HepG2 (cell line): Measurements from ENCODE around the gene NAMPT. TPM values are rescaled to one million over a fixed set of nuclear protein-coding genes. Genes with fewer than 3 reads are reported as not detected.

Source experiments
- ATAC-seq: fragments of 200-7000 bp; cut with Tn5 transposase; 3 replicates; pipeline ENCODE4 v1.9.1; 2020; ENCODE audit warnings: mild to moderate bottlenecking, moderate library complexity
- BruUV-seq: library from RNA; stranded (reverse); fragments of 400-500 nt; replicated peaks from 2 replicates; lab custom pipeline; 2021; lab: Mats Ljungman, UMichigan
- CTCF ChIA-PET: fragments of 300-600 bp; formaldehyde crosslinking; extraction: SDS; loops from one replicate; lab custom pipeline; 2021; ENCODE audit warnings: low total read pairs, inconsistent platforms, low intra/inter-chr PET ratio; lab: Yijun Ruan, JAX
- POLR2A ChIA-PET: fragments of 350-600 bp; sonication (Branson Sonifier 250); formaldehyde crosslinking; loops from one replicate; lab custom pipeline; 2020; ENCODE audit warnings: antibody characterized with exemption, inconsistent platforms; lab: Yijun Ruan, JAX
- DNase-seq: peaks from one replicate; pipeline ENCODE4 v3.0.0-alpha.2; 2015; ENCODE audit warnings: low spot score
- FAIRE-seq: peaks from 3 replicates; lab custom pipeline; 2011; peaks lifted over from hg19 to GRCh38; lab: Jason Lieb, UNC
- H2AFZ ChIP-seq: one replicate; pipeline ENCODE4 v1.6.1; 2011; ENCODE audit warnings: low read length, inconsistent platforms
- H3K27ac ChIP-seq: fragments of 300-600 bp; 3 replicates; pipeline ENCODE4 v1.8.0; 2011; ENCODE audit warnings: mixed run types, mild to moderate bottlenecking, mixed read lengths, low read length, inconsistent platforms; ENCODE audit not compliant: insufficient read depth; ENCODE audit errors: extremely low read length
- H3K27me3 ChIP-seq, 2 experiments: fragments of 200-600 bp in 1 of 2; 2 replicates in 1 of 2; 3 replicates in 1 of 2; pipeline versions ENCODE4 v1.6.0 to v1.8.0; 2011; ENCODE audit warnings: low read length in 2 of 2, mild to moderate bottlenecking in 2 of 2, moderate library complexity in 2 of 2, inconsistent platforms in 1 of 2; ENCODE audit not compliant: insufficient read depth in 2 of 2, control insufficient read depth in 1 of 2
- H3K36me3 ChIP-seq, 2 experiments: fragments of 200-600 bp in 1 of 2; replicated peaks in 1 of 2; 2 replicates in 1 of 2; 3 replicates in 1 of 2; pipeline versions ENCODE4 v1.5.1 to v1.8.0; 2011; ENCODE audit warnings: low read length in 2 of 2, inconsistent platforms in 1 of 2; ENCODE audit not compliant: insufficient read depth in 2 of 2, control insufficient read depth in 1 of 2
- H3K4me1 ChIP-seq: 2 replicates; pipeline ENCODE4 v1.5.1; 2012; ENCODE audit warnings: low read length, inconsistent platforms; ENCODE audit not compliant: insufficient read depth
- H3K4me2 ChIP-seq: 2 replicates; pipeline ENCODE4 v1.6.0; 2011; ENCODE audit warnings: low read depth, low read length, inconsistent platforms
- H3K4me3 ChIP-seq, 3 experiments: fragments of 200-600 bp in 1 of 3; sonication (generic), shearing (Covaris generic) in 1 of 3; replicated peaks in 1 of 3; 2 replicates each; pipeline ENCODE4 v1.5.1; 2011 to 2016; ENCODE audit warnings: low read length in 3 of 3, inconsistent platforms in 2 of 3, low read depth in 2 of 3, mild to moderate bottlenecking in 2 of 3, control low read depth in 1 of 3, mixed read lengths in 1 of 3; ENCODE audit not compliant: insufficient read depth in 1 of 3
- H3K79me2 ChIP-seq: one replicate; pipeline ENCODE4 v1.6.1; 2011; ENCODE audit warnings: low read length, inconsistent platforms; ENCODE audit not compliant: insufficient read depth
- H3K9ac ChIP-seq: 2 replicates; pipeline ENCODE4 v1.6.0; 2011; ENCODE audit warnings: mild to moderate bottlenecking, low read depth, low read length, inconsistent platforms; ENCODE audit not compliant: insufficient read depth
- H3K9me3 ChIP-seq: 2 replicates; pipeline ENCODE4 v1.5.1; 2012; ENCODE audit warnings: mild to moderate bottlenecking, low read length
- H4K20me1 ChIP-seq: 2 replicates; pipeline ENCODE4 v1.6.0; 2011; ENCODE audit warnings: inconsistent platforms, mild to moderate bottlenecking, low read length, moderate library complexity; ENCODE audit not compliant: insufficient read depth
- CHCHD3 ChIP-seq: sonication (generic); formaldehyde crosslinking; IDR thresholded peaks from 2 replicates; pipeline ENCODE4 v1.8.0; 2022; ENCODE audit warnings: mild to moderate bottlenecking, missing genetic modification reagents, moderate library complexity
- HDAC1 ChIP-seq: sonication (generic); formaldehyde crosslinking; IDR thresholded peaks from 2 replicates; pipeline ENCODE4 v1.5.1; 2020; ENCODE audit warnings: mild to moderate bottlenecking, missing genetic modification reagents
- MAZ ChIP-seq, 2 experiments: sonication (generic) in 1 of 2; formaldehyde crosslinking in 1 of 2; IDR thresholded peaks; 2 replicates each; pipeline versions ENCODE4 v1.5.0 to v1.6.1; 2012 to 2020; ENCODE audit warnings: low read depth in 2 of 2, mild to moderate bottlenecking in 2 of 2, borderline replicate concordance in 1 of 2, improper control_type of control experiment in 1 of 2, low read length in 1 of 2, missing genetic modification reagents in 1 of 2, moderate library complexity in 1 of 2
- ZNF138 ChIP-seq: sonication (generic); formaldehyde crosslinking; IDR thresholded peaks from 2 replicates; pipeline ENCODE4 v1.5.0; 2020; ENCODE audit warnings: mild to moderate bottlenecking, low read depth, missing genetic modification reagents
- ZNF569 ChIP-seq: sonication (generic); formaldehyde crosslinking; IDR thresholded peaks from 2 replicates; pipeline ENCODE4 v1.5.0; 2020; ENCODE audit warnings: mild to moderate bottlenecking, missing genetic modification reagents, moderate library complexity, borderline replicate concordance
- ZNF629 ChIP-seq: sonication (generic); formaldehyde crosslinking; conservative IDR thresholded peaks from 2 replicates; pipeline ENCODE4 v1.5.0; 2020; ENCODE audit warnings: missing genetic modification reagents
- ZSCAN12 ChIP-seq: sonication (generic); formaldehyde crosslinking; IDR thresholded peaks from 2 replicates; pipeline ENCODE4 v1.9.0; 2021; ENCODE audit warnings: mild to moderate bottlenecking, missing genetic modification reagents
- ZSCAN31 ChIP-seq: sonication (generic); formaldehyde crosslinking; IDR thresholded peaks from 2 replicates; pipeline ENCODE4 v1.5.0; 2020; ENCODE audit warnings: low read depth, mild to moderate bottlenecking, missing genetic modification reagents
- WGBS: methylation state at CpG from one replicate; pipeline ENCODE4 v1.1.6; 2017; ENCODE audit warnings: low lambda C conversion rate; 5-methylcytosine and 5-hydroxymethylcytosine counted together
- in situ Hi-C: cut with HindIII; loops from 2 replicates; pipeline ENCODE4 v1.10.0; 2017; ENCODE audit warnings: low pct_unique_long_range_greater_than_20kb; ENCODE audit not compliant: extremely low pct_ligation_motif_present
- intact Hi-C: fragments of 100-400 bp; cut with micrococcal nuclease; formaldehyde crosslinking; loops from one replicate; pipeline ENCODE4 v1.10.0; 2022; ENCODE audit not compliant: unreplicated experiment
- polyA plus RNA-seq, 8 experiments: library from polyadenylated mRNA; depleted of rRNA in 3 of 8; stranded (reverse) in 7 of 8; unstranded in 1 of 8; fragments of >200 nt; fragmentation: Illumina TruSeq in 4 of 8; extraction: Trizol in 4 of 8; gene quantifications; 2 replicates each; pipeline versions ENCODE4 v1.2.1 to v1.2.3, GENCODE V29; 2011 to 2016; ENCODE audit warnings: low read depth in 4 of 8, missing spikeins in 1 of 8, mixed read lengths in 1 of 8; ENCODE audit not compliant: insufficient read depth in 1 of 8
- total RNA-seq, 5 experiments: library from RNA; depleted of rRNA; stranded (reverse); fragments of >200 nt; fragmentation: Illumina TruSeq; extraction: Trizol; gene quantifications; 2 replicates each; pipeline ENCODE4 v1.2.3, GENCODE V29; 2016; ENCODE audit warnings: low read depth in 1 of 5
- TF ChIP-seq, protein P1 (sequence below): sonication (generic); formaldehyde crosslinking; IDR thresholded peaks from 2 replicates; pipeline ENCODE4 v1.4.0; 2020; ENCODE audit warnings: mild to moderate bottlenecking, missing genetic modification reagents
- TF ChIP-seq, protein P2 (sequence below): sonication (generic); formaldehyde crosslinking; IDR thresholded peaks from 2 replicates; pipeline ENCODE4 v1.4.0; 2020; ENCODE audit warnings: missing genetic modification reagents
- TF ChIP-seq, protein P3 (sequence below): IDR thresholded peaks from 2 replicates; pipeline ENCODE4 v1.6.1; 2018; ENCODE audit warnings: missing genetic modification reagents
- TF ChIP-seq, protein P4 (sequence below): sonication (generic); formaldehyde crosslinking; IDR thresholded peaks from 2 replicates; pipeline ENCODE4 v1.4.0; 2020; ENCODE audit warnings: missing genetic modification reagents

Gene NAMPT
- total and polyA plus RNA-seq, 2 of the 13 experiments (the other 11 are each of a cell fraction or from before 2014, with no cell fraction given) = 15.8 to 67.7 TPM

DNA sequence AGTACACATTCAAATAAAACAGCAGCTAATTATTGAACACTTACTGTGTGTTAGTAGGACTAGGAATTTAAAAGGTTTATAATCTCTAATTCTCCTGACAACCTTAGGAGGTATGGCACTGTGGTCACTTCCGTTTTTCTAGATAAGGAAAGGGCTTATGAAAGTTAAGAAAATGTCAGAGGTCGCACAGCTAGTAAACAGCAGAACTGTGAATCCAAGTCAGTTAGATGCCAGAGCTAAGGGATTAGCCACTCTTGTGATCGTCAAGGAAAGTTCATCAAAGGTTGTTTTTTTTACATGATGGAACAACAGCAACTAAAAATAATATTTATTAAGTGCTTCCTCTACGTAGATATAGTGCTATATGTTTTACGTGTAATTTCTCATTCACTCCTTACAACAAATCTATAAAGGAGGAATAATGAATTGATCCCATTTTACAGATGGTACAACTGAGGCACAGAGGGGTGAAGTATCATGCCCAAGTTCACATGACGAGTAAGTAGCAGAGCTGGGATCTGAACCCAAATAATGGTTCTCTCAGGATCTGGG lies 84.9 kb downstream of the NAMPT start (continued):
- TF ChIP-seq, protein P1, sequence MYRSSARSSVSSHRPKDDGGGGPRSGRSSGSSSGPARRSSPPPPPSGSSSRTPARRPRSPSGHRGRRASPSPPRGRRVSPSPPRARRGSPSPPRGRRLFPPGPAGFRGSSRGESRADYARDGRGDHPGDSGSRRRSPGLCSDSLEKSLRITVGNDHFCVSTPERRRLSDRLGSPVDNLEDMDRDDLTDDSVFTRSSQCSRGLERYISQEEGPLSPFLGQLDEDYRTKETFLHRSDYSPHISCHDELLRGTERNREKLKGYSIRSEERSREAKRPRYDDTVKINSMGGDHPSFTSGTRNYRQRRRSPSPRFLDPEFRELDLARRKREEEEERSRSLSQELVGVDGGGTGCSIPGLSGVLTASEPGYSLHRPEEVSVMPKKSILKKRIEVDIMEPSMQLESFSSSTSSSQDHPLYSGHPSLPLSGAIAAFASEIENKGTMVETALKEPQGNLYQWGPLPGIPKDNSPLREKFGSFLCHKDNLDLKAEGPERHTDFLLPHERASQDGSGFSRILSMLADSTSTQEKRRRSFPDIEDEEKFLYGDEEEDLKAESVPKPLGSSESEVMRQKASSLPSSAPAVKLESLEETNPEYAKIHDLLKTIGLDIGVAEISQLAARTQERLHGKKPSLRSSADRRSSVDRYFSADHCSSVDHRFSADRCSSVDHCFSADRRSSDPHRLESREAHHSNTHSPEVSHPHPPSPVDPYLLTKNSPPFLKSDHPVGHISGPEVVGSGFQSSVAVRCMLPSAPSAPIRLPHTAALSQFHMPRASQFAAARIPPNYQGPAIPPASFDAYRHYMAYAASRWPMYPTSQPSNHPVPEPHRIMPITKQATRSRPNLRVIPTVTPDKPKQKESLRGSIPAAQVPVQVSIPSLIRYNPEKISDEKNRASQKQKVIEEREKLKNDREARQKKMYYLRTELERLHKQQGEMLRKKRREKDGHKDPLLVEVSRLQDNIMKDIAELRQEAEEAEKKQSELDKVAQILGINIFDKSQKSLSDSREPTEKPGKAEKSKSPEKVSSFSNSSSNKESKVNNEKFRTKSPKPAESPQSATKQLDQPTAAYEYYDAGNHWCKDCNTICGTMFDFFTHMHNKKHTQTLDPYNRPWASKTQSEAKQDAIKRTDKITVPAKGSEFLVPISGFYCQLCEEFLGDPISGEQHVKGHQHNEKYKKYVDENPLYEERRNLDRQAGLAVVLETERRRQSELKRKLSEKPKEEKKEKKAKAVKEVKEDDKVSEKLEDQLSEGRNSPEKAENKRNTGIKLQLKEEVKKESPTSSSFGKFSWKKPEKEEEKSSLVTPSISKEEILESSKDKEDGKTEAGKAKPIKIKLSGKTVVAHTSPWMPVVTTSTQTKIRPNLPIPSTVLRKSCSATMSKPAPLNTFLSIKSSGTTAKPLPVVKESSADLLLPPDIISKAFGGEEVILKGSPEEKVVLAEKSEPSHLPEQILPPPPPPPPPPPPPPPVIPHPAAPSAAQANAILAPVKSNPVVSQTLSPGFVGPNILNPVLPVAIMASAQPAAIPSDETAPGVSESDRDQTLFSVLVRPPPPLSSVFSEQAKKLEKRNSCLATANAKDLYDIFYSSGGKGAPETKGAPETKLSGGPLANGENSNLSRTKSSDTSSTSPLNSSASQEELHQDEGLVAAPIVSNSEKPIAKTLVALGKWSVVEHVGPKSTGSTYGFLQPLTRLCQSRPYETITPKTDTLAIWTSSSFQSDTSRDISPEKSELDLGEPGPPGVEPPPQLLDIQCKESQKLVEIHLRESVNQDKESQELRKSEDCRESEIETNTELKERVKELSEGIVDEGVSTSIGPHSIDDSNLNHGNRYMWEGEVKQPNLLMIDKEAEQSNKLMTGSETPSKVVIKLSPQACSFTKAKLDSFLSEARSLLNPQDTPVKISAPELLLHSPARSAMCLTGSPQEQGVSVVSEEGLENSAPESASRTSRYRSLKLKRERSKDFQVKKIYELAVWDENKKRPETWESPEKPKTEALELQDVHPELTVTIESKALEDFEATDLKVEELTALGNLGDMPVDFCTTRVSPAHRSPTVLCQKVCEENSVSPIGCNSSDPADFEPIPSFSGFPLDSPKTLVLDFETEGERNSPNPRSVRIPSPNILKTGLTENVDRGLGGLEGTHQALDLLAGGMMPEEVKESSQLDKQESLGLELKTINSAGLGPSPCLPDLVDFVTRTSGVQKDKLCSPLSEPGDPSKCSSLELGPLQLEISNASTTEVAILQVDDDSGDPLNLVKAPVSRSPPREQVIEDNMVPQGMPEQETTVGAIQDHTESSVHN = no peak
- TF ChIP-seq ZNF629 (CRISPR knock-in tag) = peak; percentile 42; the same call in 1 of the 2 replicates
- no peak for TF ChIP-seq ZNF569 (CRISPR knock-in tag)

DNA sequence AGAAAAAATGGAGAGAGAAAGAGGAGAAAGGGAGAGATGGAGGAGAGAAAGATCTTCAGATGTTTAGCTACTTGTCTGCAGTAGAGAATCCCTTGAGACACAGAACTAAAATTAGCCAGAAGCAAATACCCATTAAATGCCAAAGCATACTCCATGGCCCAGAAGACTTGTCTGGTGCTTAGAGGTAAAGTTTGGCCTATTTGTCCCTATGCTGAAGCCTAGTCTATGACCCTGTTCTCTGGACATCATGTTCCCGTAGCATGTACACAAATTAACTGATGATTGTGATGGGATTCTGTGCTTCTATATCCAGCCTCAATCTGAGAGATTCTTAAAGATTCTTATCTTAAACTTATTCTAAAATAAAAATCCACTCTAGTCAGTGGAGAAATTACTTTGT lies 85.8 kb downstream of the NAMPT start:
- no peak overlapping the region for H3K9ac ChIP-seq
- BruUV-seq = no TSS peak
- ChIA-PET POLR2A (no interaction called here), CTCF (no interaction called here)
- no peaks in the 10 kb centered on the region for H3K36me3 ChIP-seq
- H3K79me2 ChIP-seq = no peaks in the 10 kb centered on the region
- intact Hi-C loops = no loop called here
- FAIRE-seq (no peak), ATAC-seq (no peak), DNase-seq (no peak)
- H2AFZ ChIP-seq = no peak overlapping the region
- H3K4me2 ChIP-seq = no peak overlapping the region
- no peaks in the 10 kb centered on the region for H3K27me3 ChIP-seq
- WGBS = 38% methylated on average over 1 of the region's 1 CpG
- in situ Hi-C loops = no loop called here
- no peak overlapping the region for H3K4me3 ChIP-seq
- H3K4me1 ChIP-seq = peaks cover 13% of the 10 kb centered on the region; the same call in 1 of the 2 replicates
- H3K27ac ChIP-seq = no peak overlapping the region
- no peaks in the 10 kb centered on the region for H3K9me3 ChIP-seq
- no peaks in the 10 kb centered on the region for H4K20me1 ChIP-seq
- TF ChIP-seq ZSCAN12 (CRISPR knock-in tag) = no peak
- TF ChIP-seq MAZ (IDR thresholded peaks at IDR 0.05; ENCODE audit: borderline replicate concordance, low read depth, low read length) = no peak
- no peak for TF ChIP-seq MAZ (CRISPR knock-in tag; IDR thresholded peaks at IDR 0.05; ENCODE audit: low read depth)
- no peak for TF ChIP-seq CHCHD3 (CRISPR knock-in tag)
- no peak for TF ChIP-seq ZSCAN31 (CRISPR knock-in tag)
- TF ChIP-seq, protein P2, sequence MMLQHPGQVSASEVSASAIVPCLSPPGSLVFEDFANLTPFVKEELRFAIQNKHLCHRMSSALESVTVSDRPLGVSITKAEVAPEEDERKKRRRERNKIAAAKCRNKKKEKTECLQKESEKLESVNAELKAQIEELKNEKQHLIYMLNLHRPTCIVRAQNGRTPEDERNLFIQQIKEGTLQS (CRISPR knock-in tag) = no peak
- TF ChIP-seq HDAC1 (CRISPR knock-in tag) = no peak
- TF ChIP-seq, protein P3, sequence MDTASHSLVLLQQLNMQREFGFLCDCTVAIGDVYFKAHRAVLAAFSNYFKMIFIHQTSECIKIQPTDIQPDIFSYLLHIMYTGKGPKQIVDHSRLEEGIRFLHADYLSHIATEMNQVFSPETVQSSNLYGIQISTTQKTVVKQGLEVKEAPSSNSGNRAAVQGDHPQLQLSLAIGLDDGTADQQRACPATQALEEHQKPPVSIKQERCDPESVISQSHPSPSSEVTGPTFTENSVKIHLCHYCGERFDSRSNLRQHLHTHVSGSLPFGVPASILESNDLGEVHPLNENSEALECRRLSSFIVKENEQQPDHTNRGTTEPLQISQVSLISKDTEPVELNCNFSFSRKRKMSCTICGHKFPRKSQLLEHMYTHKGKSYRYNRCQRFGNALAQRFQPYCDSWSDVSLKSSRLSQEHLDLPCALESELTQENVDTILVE (CRISPR knock-in tag) = no peak
- TF ChIP-seq, protein P4, sequence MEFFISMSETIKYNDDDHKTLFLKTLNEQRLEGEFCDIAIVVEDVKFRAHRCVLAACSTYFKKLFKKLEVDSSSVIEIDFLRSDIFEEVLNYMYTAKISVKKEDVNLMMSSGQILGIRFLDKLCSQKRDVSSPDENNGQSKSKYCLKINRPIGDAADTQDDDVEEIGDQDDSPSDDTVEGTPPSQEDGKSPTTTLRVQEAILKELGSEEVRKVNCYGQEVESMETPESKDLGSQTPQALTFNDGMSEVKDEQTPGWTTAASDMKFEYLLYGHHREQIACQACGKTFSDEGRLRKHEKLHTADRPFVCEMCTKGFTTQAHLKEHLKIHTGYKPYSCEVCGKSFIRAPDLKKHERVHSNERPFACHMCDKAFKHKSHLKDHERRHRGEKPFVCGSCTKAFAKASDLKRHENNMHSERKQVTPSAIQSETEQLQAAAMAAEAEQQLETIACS (CRISPR knock-in tag) = no peak
- TF ChIP-seq ZNF138 = no peak
